Measurements from ENCODE around the gene ANAPC5. TPM values are rescaled to one million over a fixed set of nuclear protein-coding genes. Genes with fewer than 3 reads are reported as not detected.

Gene ANAPC5
- total RNA-seq, 1 donor from 2014 or later: 115 TPM

GRCh38 chr12:121297435-121297991 is 54.7 kb downstream of the ANAPC5 start:
- H3K36me3 ChIP-seq (ENCODE audit: control insufficient read depth, insufficient read depth, low read length): peaks cover 1% of the 10 kb centered on the region
- no peak for FAIRE-seq
- peak; percentile 52 for DNase-seq (ENCODE audit: low read depth)
- no peak for TF ChIP-seq CTCF (IDR thresholded peaks at IDR 0.05; ENCODE audit: insufficient read depth, low read length, severe bottlenecking)
- H3K27me3 ChIP-seq (ENCODE audit: control insufficient read depth, insufficient read depth, low read length): no peaks in the 10 kb centered on the region
- peak overlapping the region; percentile 95 for H3K4me3 ChIP-seq (ENCODE audit: low read depth, low read length)

- H3K27me3 ChIP-seq (ENCODE audit: control insufficient read depth, insufficient read depth, low read length): no peaks in the 10 kb centered on the region
- peak; percentile 39 for TF ChIP-seq CTCF (IDR thresholded peaks at IDR 0.05; ENCODE audit: insufficient read depth, low read length, severe bottlenecking)
- peaks cover 1% of the 10 kb centered on the region for H3K36me3 ChIP-seq (ENCODE audit: control insufficient read depth, insufficient read depth, low read length)
- H3K4me3 ChIP-seq (ENCODE audit: low read depth, low read length): peak within 1 kb of the TSS; percentile 95
- FAIRE-seq (no peak), DNase-seq (ENCODE audit: low read depth) (peak; percentile 52)
Observed at GRCh38 chr12:121296618-121297434, 55.4 kb downstream of the ANAPC5 start, which contains the start of gene CAMKK2. TSS of gene CAMKK2 (minus strand) at chr12:121296709. CDS start at chr12:121274526, 22,183 bp downstream.

GRCh38 chr12:121295746-121296617 is 56.2 kb downstream of the ANAPC5 start:
- Histone ChIP-seq H3K36me3 (ENCODE audit: control insufficient read depth, insufficient read depth, low read length) (peaks cover 1% of the 10 kb centered on the region), H3K4me3 (ENCODE audit: low read depth, low read length) (peak overlapping the region; percentile 95), H3K27me3 (ENCODE audit: control insufficient read depth, insufficient read depth, low read length) (no peaks in the 10 kb centered on the region)
- DNase-seq (ENCODE audit: low read depth): no peak
- no peak for FAIRE-seq
- no peak for TF ChIP-seq CTCF (IDR thresholded peaks at IDR 0.05; ENCODE audit: insufficient read depth, low read length, severe bottlenecking)

GRCh38 chr12:121295116-121295745 is 57.0 kb downstream of the ANAPC5 start:
- FAIRE-seq (no peak), DNase-seq (ENCODE audit: low read depth) (no peak)
- Histone ChIP-seq H3K27me3 (ENCODE audit: control insufficient read depth, insufficient read depth, low read length) (no peaks in the 10 kb centered on the region), H3K4me3 (ENCODE audit: low read depth, low read length) (peak overlapping the region; percentile 95), H3K36me3 (ENCODE audit: control insufficient read depth, insufficient read depth, low read length) (peaks cover 2% of the 10 kb centered on the region)
- no peak for TF ChIP-seq CTCF (IDR thresholded peaks at IDR 0.05; ENCODE audit: insufficient read depth, low read length, severe bottlenecking)

- no peaks in the 10 kb centered on the region for H3K27me3 ChIP-seq (ENCODE audit: control insufficient read depth, insufficient read depth, low read length)
- FAIRE-seq: no peak
- no peak overlapping the region for H3K4me3 ChIP-seq (ENCODE audit: low read depth, low read length)
- no peak for DNase-seq (ENCODE audit: low read depth)
- H3K36me3 ChIP-seq (ENCODE audit: control insufficient read depth, insufficient read depth, low read length): peaks cover 2% of the 10 kb centered on the region
- no peak for TF ChIP-seq CTCF (IDR thresholded peaks at IDR 0.05; ENCODE audit: insufficient read depth, low read length, severe bottlenecking)
Observed at GRCh38 chr12:121294151-121294889, 57.9 kb downstream of the ANAPC5 start.
